ENCODE measurements around the gene IL13. TPM values are rescaled to one million over a fixed set of nuclear protein-coding genes. Genes with fewer than 3 reads are reported as not detected.

IL13 gene
- total RNA-seq, 1 donor from 2014 or later: not detected

- Mint-ChIP-seq H3K9me3 (ENCODE audit: low read depth) (no peaks in the 10 kb centered on the region), H3K27me3 (peaks cover 19% of the 10 kb centered on the region), H3K4me3 (ENCODE audit: low read depth) (no peak overlapping the region), H3K27ac (peak overlapping the region; percentile 68), H3K36me3 (ENCODE audit: insufficient read depth) (no peaks in the 10 kb centered on the region), H3K4me1 (ENCODE audit: low read depth) (peaks cover 2% of the 10 kb centered on the region)
- no peak for DNase-seq (ENCODE audit: low spot score, unreplicated experiment)
- no peak for TF ChIP-seq CTCF (IDR thresholded peaks at IDR 0.05; ENCODE audit: unreplicated experiment)
Measured at GRCh38 chr5:132677682-132678400, 19.9 kb downstream of the IL13 start.

GRCh38 chr5:132678735-132679134 is 20.8 kb downstream of the IL13 start:
- no peak overlapping the region for H3K4me3 Mint-ChIP-seq (ENCODE audit: low read depth)
- no peaks in the 10 kb centered on the region for H3K36me3 Mint-ChIP-seq (ENCODE audit: insufficient read depth)
- peaks cover 16% of the 10 kb centered on the region for H3K27me3 Mint-ChIP-seq
- no peaks in the 10 kb centered on the region for H3K9me3 Mint-ChIP-seq (ENCODE audit: low read depth)
- no peak for DNase-seq (ENCODE audit: low spot score, unreplicated experiment)
- TF ChIP-seq CTCF (IDR thresholded peaks at IDR 0.05; ENCODE audit: unreplicated experiment): no peak
- H3K27ac Mint-ChIP-seq: no peak overlapping the region
- peaks cover 2% of the 10 kb centered on the region for H3K4me1 Mint-ChIP-seq (ENCODE audit: low read depth)

GRCh38 chr5:132679166-132679565 is 21.2 kb downstream of the IL13 start:
- Mint-ChIP-seq H3K4me1 (ENCODE audit: low read depth) (no peaks in the 10 kb centered on the region), H3K9me3 (ENCODE audit: low read depth) (no peaks in the 10 kb centered on the region), H3K27me3 (peaks cover 12% of the 10 kb centered on the region), H3K36me3 (ENCODE audit: insufficient read depth) (no peaks in the 10 kb centered on the region), H3K4me3 (ENCODE audit: low read depth) (no peak overlapping the region), H3K27ac (no peak overlapping the region)
- no peak for DNase-seq (ENCODE audit: low spot score, unreplicated experiment)
- no peak for TF ChIP-seq CTCF (IDR thresholded peaks at IDR 0.05; ENCODE audit: unreplicated experiment)

DNA sequence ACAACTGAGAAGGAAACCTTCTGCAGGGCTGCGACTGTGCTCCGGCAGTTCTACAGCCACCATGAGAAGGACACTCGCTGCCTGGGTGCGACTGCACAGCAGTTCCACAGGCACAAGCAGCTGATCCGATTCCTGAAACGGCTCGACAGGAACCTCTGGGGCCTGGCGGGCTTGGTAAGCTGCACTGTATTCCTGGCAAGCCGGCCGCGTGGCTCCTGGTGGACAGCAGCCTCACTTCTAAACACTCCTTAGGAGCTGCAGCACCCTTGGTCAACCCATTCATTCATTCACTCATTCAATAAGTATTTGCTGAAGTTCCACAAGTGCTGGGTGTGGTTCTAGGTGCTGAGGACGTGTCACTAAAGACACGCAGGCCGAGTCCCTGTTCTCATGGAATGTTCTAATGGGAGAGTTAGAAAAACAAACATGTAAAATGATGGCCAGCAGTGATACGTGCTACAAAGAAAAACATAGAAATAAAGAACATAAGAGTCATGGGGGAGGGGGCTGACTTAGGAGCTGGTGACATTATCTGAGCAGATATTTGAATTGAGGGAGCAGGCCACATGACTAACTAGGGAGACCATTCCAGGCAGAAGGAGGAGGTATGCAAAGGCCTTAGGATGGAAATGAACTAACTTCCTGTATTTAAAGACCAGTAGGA is 21.9 kb downstream of the IL13 start:
- no peak overlapping the region for H3K4me3 Mint-ChIP-seq (ENCODE audit: low read depth)
- no peak for DNase-seq (ENCODE audit: low spot score, unreplicated experiment)
- H3K9me3 Mint-ChIP-seq (ENCODE audit: low read depth): no peaks in the 10 kb centered on the region
- H3K27me3 Mint-ChIP-seq: peaks cover 7% of the 10 kb centered on the region
- no peaks in the 10 kb centered on the region for H3K36me3 Mint-ChIP-seq (ENCODE audit: insufficient read depth)
- TF ChIP-seq CTCF (IDR thresholded peaks at IDR 0.05; ENCODE audit: unreplicated experiment): no peak
- no peaks in the 10 kb centered on the region for H3K4me1 Mint-ChIP-seq (ENCODE audit: low read depth)
- H3K27ac Mint-ChIP-seq: no peak overlapping the region

DNA sequence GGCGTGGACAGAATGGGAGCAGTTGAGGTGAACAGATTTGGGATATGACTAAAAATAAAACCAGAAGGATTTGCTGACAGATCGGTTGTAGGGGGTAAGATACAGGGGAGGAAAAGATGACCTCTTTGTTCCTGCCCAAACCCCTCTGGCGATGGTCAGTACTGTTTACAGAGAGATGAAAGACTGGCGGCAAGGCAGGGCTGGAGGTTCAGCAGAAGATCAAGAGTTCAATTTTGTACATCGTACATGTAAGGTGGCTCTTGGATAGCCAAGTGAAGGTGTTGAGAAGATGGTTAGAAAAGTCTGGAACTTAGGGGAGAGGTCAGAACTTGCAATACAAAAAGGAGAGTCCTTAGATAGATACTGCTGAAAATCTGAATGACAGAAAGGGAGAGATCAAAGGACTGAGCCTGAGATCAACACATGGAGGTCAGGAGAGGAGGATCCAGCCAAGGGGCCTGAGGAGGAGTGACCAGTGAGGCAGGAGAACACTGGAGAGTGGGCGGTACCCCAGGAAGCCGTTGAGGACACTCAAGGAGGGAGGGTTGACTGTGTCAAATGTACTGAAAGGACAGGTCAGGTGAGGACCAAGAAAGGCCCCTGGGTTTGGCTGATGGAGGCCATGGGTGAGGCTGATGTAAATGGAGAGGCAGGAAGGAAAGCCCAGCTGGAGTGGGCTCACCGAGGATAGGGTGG is 23.0 kb downstream of the IL13 start:
- Mint-ChIP-seq H3K9me3 (ENCODE audit: low read depth) (no peaks in the 10 kb centered on the region), H3K4me3 (ENCODE audit: low read depth) (no peak overlapping the region), H3K27ac (no peak overlapping the region), H3K4me1 (ENCODE audit: low read depth) (no peaks in the 10 kb centered on the region), H3K27me3 (peaks cover 4% of the 10 kb centered on the region), H3K36me3 (ENCODE audit: insufficient read depth) (no peaks in the 10 kb centered on the region)
- no peak for DNase-seq (ENCODE audit: low spot score, unreplicated experiment)
- TF ChIP-seq CTCF (IDR thresholded peaks at IDR 0.05; ENCODE audit: unreplicated experiment): no peak
